Fibroblast of gingiva (primary cell): Measurements from ENCODE around the gene FLYWCH2.
"Not testable (repeated sequence)": the region's sequence is repeated elsewhere in the genome, so short reads cannot be mapped to it uniquely, and the experiment has no call there.

ENCODE experiments used
- DNase-seq: peaks from one replicate; pipeline ENCODE4 v3.0.0-alpha.2; 2011; ENCODE audit warnings: low read depth

The FLYWCH2 gene

GRCh38 chr16:2938206-2938605 lies 55.2 kb downstream of the FLYWCH2 start:
- no peak for DNase-seq

GRCh38 chr16:2939968-2940367 lies 57.0 kb downstream of the FLYWCH2 start:
- DNase-seq = no peak

GRCh38 chr16:2942045-2942444 lies 59.0 kb downstream of the FLYWCH2 start:
- DNase-seq = no peak

DNA sequence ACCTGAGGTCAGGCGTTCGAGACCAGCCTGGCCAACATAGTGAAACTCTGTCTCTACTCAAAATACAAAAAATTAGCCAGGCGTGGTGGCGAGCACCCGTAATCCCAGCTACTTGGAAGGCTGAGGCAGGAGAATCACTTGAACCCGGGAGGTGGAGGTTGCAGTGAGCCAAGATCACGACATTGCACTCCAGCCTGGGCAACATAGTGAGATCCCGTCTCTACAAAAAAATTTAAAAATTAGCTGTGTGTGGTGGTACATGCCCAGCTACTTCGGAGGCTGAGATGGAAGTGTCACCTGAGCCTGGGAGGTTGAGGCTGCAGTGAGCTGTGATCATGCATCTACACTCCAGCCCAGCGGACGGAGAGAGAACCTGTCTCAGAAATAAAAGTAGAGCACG lies 60.7 kb downstream of the FLYWCH2 start:
- not testable (repeated sequence) for DNase-seq

DNA sequence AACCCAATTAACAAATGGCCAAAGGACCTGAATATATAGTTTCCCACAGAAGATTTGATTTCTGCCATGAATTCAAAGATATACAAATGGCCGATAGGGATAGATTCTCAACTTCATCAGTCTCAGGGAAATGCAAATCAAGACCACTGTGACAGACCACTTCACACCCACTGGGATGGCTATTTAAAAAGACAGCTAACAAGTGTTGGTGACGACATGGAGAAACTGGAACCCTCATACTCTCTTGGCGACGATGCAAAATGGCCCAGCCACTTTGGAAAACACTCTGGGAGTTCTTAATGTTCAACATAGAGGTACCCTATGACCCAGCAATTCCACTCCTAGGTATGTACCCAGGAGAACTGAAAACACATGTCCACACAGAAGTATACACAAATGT lies 63.6 kb downstream of the FLYWCH2 start:
- DNase-seq = no peak
